GM12878 (cell line): ENCODE measurements around the gene TMEM37. TPM values are rescaled to one million over a fixed set of nuclear protein-coding genes. Genes with fewer than 3 reads are reported as not detected.

Experiments
- ATAC-seq: fragments of 200-7000 bp; cut with Tn5 transposase; 3 replicates; pipeline ENCODE4 v1.9.1; 2020; ENCODE audit warnings: mild to moderate bottlenecking, moderate library complexity
- BruUV-seq: library from RNA; stranded (reverse); fragments of 400-500 nt; replicated peaks from 2 replicates; lab custom pipeline; 2021; lab: Mats Ljungman, UMichigan
- CTCF ChIA-PET: fragments of 300-600 bp; sonication (Branson Sonifier 250); formaldehyde crosslinking; extraction: SDS; loops from one replicate; lab custom pipeline; 2021; ENCODE audit warnings: inconsistent platforms; lab: Yijun Ruan, JAX
- POLR2A ChIA-PET: fragments of 350-600 bp; formaldehyde crosslinking; extraction: SDS; loops from one replicate; lab custom pipeline; 2021; ENCODE audit warnings: inconsistent platforms; lab: Charles Lee
- RAD21 ChIA-PET: fragments of 300-600 bp; sonication (Branson Sonifier 250); formaldehyde crosslinking; loops from one replicate; lab custom pipeline; 2023; ENCODE audit warnings: antibody characterized with exemption; ENCODE audit not compliant: unreplicated experiment; lab: Charles Lee
- SMC1A ChIA-PET: fragments of 300-600 bp; sonication (Branson Sonifier 250); formaldehyde crosslinking; loops from one replicate; lab custom pipeline; 2023; ENCODE audit not compliant: unreplicated experiment, uncharacterized antibody; lab: Charles Lee
- DNase-seq: peaks from one replicate; pipeline ENCODE4 v3.0.0-alpha.2; 2011; ENCODE audit warnings: low read depth, low spot score
- FAIRE-seq: peaks from 3 replicates; lab custom pipeline; 2011; peaks lifted over from hg19 to GRCh38; lab: Jason Lieb, UNC
- H2AFZ ChIP-seq: 2 replicates; pipeline ENCODE4 v1.6.0; 2011; ENCODE audit warnings: low read depth, low read length, control low read depth; ENCODE audit not compliant: control insufficient read depth
- H3K27ac ChIP-seq: 2 replicates; pipeline ENCODE4 v1.5.1; 2011; ENCODE audit warnings: control low read depth; ENCODE audit not compliant: control insufficient read depth, insufficient read depth
- H3K27me3 ChIP-seq, 2 experiments: replicated peaks in 1 of 2; 2 replicates each; pipeline versions ENCODE4 v1.6.0 to v1.6.1; 2011; ENCODE audit warnings: low read length in 1 of 2; ENCODE audit not compliant: control insufficient read depth in 2 of 2, insufficient read depth in 2 of 2
- H3K36me3 ChIP-seq, 2 experiments: 2 replicates each; pipeline ENCODE4 v1.5.1; 2011; ENCODE audit warnings: low read length in 1 of 2; ENCODE audit not compliant: control insufficient read depth in 2 of 2, insufficient read depth in 2 of 2
- H3K4me1 ChIP-seq: 2 replicates; pipeline ENCODE4 v1.6.1; 2011; ENCODE audit warnings: mild to moderate bottlenecking, low read length, moderate library complexity, mixed read lengths; ENCODE audit not compliant: control insufficient read depth, insufficient read depth
- H3K4me2 ChIP-seq: 2 replicates; pipeline ENCODE4 v1.6.0; 2011; ENCODE audit warnings: control low read depth; ENCODE audit not compliant: control insufficient read depth, insufficient read depth
- H3K4me3 ChIP-seq: fragments of 200-600 bp; sonication (generic); 2 replicates; pipeline ENCODE4 v1.5.1; 2016
- H3K79me2 ChIP-seq: 2 replicates; pipeline ENCODE4 v1.6.0; 2011; ENCODE audit warnings: low read length; ENCODE audit not compliant: control insufficient read depth, insufficient read depth
- H3K9ac ChIP-seq: 2 replicates; pipeline ENCODE4 v1.8.0; 2011; ENCODE audit warnings: low read length, control low read depth, mixed read lengths; ENCODE audit not compliant: control insufficient read depth, insufficient read depth
- H3K9me3 ChIP-seq: replicated peaks from 3 replicates; pipeline ENCODE4 v1.5.1; 2011; ENCODE audit warnings: mild to moderate bottlenecking, low read length; ENCODE audit not compliant: control insufficient read depth, insufficient read depth
- H4K20me1 ChIP-seq: 2 replicates; pipeline ENCODE4 v1.6.0; 2011; ENCODE audit not compliant: control insufficient read depth, insufficient read depth
- EGR1 ChIP-seq, 2 experiments: IDR thresholded peaks; 1 replicate in 1 of 2; 2 replicates in 1 of 2; pipeline ENCODE4 v1.6.1; 2011 to 2012; ENCODE audit warnings: low read depth in 2 of 2, low read length in 2 of 2, borderline replicate concordance in 1 of 2, mild to moderate bottlenecking in 1 of 2, moderate library complexity in 1 of 2
- RFX5 ChIP-seq: IDR thresholded peaks from 2 replicates; pipeline ENCODE4 v1.6.1; 2011; ENCODE audit warnings: low read depth, low read length, improper control_type of control experiment
- WGBS: methylation state at CpG from one replicate; pipeline ENCODE4 v1.1.6; 2016; ENCODE audit warnings: low lambda C conversion rate; ENCODE audit not compliant: insufficient replicate concordance, insufficient coverage; ENCODE audit errors: missing lambda C conversion rate; 5-methylcytosine and 5-hydroxymethylcytosine counted together
- in situ Hi-C: fragments of 300-500 bp; cut with MboI; formaldehyde crosslinking; loops from 9 replicates; pipeline ENCODE4 v1.14.3; 2018; ENCODE audit warnings: mixed read lengths
- intact Hi-C: fragments of 100-400 bp; cut with micrococcal nuclease; formaldehyde crosslinking; loops from one replicate; pipeline ENCODE4 v1.14.2; 2022; ENCODE audit not compliant: unreplicated experiment
- polyA plus RNA-seq, 11 experiments: library from polyadenylated mRNA; depleted of rRNA in 4 of 11; unstranded in 6 of 11; stranded (reverse) in 5 of 11; fragments of >200 nt; fragmentation: Nextera tagmentation in 4 of 11; fragmentation: Illumina TruSeq in 1 of 11; extraction: Ambion mirVana in 4 of 11; extraction: Trizol in 1 of 11; gene quantifications; 1 replicate in 1 of 11; 2 replicates in 10 of 11; pipeline versions ENCODE4 v1.2.1 to v1.2.3, GENCODE V29; 2011 to 2016; ENCODE audit warnings: inconsistent platforms in 2 of 11, missing spikeins in 2 of 11, low read depth in 1 of 11
- total RNA-seq, 4 experiments: library from RNA; depleted of rRNA in 3 of 4; stranded (reverse); fragments of >200 nt in 3 of 4; fragmentation: Illumina TruSeq in 1 of 4; extraction: Trizol in 1 of 4; gene quantifications; 2 replicates each; pipeline versions ENCODE4 v1.2.1 to v1.2.3, GENCODE V29; 2013 to 2021
- TF ChIP-seq, protein P1 (sequence below): IDR thresholded peaks from 2 replicates; pipeline ENCODE4 v1.6.1; 2012; ENCODE audit warnings: mild to moderate bottlenecking, low read depth, low read length

Gene TMEM37
- total and polyA plus RNA-seq, 10 of the 15 experiments (the other 5 are each of a cell fraction or from before 2014, with no cell fraction given): 0.07 to 0.67 (median 0.24) TPM; not detected in 3

DNA sequence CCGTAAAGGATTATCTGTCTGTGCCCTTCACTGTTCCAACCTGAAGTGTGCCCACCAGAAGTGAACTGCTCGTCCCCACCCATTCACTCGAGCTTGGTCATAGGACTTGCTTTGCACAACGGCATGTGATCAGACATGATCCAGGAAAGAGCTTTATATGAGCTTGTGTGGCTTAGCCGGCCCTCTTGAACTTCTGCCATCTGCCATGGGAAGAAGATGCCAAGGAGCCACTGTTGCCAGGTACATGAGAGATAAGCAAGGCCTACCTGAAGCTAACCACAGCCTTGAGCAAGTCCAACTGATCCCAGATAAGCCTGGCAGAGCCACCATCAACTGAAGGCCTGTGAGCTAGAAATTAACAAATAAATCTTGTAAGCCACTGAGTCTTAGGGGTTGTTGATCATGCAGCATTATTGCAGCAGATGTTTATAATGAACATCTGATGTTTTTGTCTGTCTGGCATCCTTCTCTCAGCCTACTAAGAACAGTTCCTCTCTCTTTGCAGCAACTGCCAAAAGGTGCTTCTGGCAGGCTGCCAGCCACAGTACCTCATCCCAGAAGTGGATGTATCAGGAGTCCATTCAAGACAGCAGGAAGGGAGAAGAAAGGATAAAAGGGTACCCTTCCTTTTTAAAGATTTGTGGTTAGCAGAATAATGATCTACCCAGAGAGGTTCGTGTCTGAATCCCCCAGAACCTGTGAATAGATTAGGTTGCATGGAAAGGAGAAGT lies 48.1 kb upstream of the TMEM37 start:
- RAD21 ChIA-PET: interaction anchor here (0.9 kb wide), 1 partner anchor 16 kb away, joined by 4 read pairs; no protein-coding TSS in a partner anchor
- SMC1A ChIA-PET: interaction anchor here (0.8 to 1.2 kb wide), 3 partner anchors 17 to 381 kb away, joined by 3 read pairs; partner anchors contain the start of genes C2orf76 and DBI

More for the DNA sequence above, 48.1 kb upstream of the TMEM37 start:
- no peak overlapping the region for H2AFZ ChIP-seq
- H4K20me1 ChIP-seq: no peaks in the 10 kb centered on the region
- ATAC-seq (no peak), FAIRE-seq (no peak), DNase-seq (no peak)
- no peak overlapping the region for H3K9ac ChIP-seq
- no peak overlapping the region for H3K27ac ChIP-seq
- ChIA-PET CTCF (interaction anchor here (1.5 to 2.7 kb wide), 2 partner anchors 16 to 74 kb away, joined by 3 to 8 read pairs; partner anchors contain the start of genes C2orf76 and DBI), POLR2A (interaction anchor here (1.2 to 1.8 kb wide), 3 partner anchors 16 to 44 kb away, joined by 4 to 9 read pairs (median 4); partner anchors contain the start of genes C2orf76 and DBI)
- no TSS peak for BruUV-seq
- H3K27me3 ChIP-seq: no peaks in the 10 kb centered on the region
- H3K4me1 ChIP-seq: peaks cover 7% of the 10 kb centered on the region
- intact Hi-C loops: no loop called here
- H3K4me3 ChIP-seq: no peak overlapping the region
- no peak overlapping the region for H3K4me2 ChIP-seq
- H3K9me3 ChIP-seq: no peaks in the 10 kb centered on the region
- in situ Hi-C loops: no loop called here
- 65% methylated on average over 6 of the region's 6 CpGs for WGBS
- no peaks in the 10 kb centered on the region for H3K79me2 ChIP-seq
- no peaks in the 10 kb centered on the region for H3K36me3 ChIP-seq
- TF ChIP-seq, protein P1, sequence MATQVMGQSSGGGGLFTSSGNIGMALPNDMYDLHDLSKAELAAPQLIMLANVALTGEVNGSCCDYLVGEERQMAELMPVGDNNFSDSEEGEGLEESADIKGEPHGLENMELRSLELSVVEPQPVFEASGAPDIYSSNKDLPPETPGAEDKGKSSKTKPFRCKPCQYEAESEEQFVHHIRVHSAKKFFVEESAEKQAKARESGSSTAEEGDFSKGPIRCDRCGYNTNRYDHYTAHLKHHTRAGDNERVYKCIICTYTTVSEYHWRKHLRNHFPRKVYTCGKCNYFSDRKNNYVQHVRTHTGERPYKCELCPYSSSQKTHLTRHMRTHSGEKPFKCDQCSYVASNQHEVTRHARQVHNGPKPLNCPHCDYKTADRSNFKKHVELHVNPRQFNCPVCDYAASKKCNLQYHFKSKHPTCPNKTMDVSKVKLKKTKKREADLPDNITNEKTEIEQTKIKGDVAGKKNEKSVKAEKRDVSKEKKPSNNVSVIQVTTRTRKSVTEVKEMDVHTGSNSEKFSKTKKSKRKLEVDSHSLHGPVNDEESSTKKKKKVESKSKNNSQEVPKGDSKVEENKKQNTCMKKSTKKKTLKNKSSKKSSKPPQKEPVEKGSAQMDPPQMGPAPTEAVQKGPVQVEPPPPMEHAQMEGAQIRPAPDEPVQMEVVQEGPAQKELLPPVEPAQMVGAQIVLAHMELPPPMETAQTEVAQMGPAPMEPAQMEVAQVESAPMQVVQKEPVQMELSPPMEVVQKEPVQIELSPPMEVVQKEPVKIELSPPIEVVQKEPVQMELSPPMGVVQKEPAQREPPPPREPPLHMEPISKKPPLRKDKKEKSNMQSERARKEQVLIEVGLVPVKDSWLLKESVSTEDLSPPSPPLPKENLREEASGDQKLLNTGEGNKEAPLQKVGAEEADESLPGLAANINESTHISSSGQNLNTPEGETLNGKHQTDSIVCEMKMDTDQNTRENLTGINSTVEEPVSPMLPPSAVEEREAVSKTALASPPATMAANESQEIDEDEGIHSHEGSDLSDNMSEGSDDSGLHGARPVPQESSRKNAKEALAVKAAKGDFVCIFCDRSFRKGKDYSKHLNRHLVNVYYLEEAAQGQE: no peak
- TF ChIP-seq RFX5: no peak
- TF ChIP-seq EGR1 (IDR thresholded peaks at IDR 0.05; ENCODE audit: borderline replicate concordance in 1 of 2, low read depth in 2 of 2, low read length in 2 of 2): no peak
